Left renal pelvis (tissue), 4 donors: ENCODE results near the gene PAX7. TPM values are rescaled to one million over a fixed set of nuclear protein-coding genes. Genes with fewer than 3 reads are reported as not detected.

ENCODE experiments used
- DNase-seq, 4 donors: peaks; one replicate each; pipeline ENCODE4 v3.0.0-alpha.2; 2013; ENCODE audit warnings: low read depth in 4 of 4, low spot score in 3 of 4
- polyA plus RNA-seq, 4 donors: library from polyadenylated mRNA; unstranded; fragments of 120-200 nt; gene quantifications; one replicate each; pipeline ENCODE4 v1.2.1, GENCODE V29; 2013; ENCODE audit not compliant: insufficient read length in 4 of 4

Gene PAX7
- polyA plus RNA-seq, 4 donors, result not detected

- DNase-seq, result no peak
These were observed 9.8 kb downstream of the PAX7 start for GRCh38 chr1:18640228-18641004.

- no peak for DNase-seq
These were observed 10.6 kb downstream of the PAX7 start for GRCh38 chr1:18641005-18641941.

DNA sequence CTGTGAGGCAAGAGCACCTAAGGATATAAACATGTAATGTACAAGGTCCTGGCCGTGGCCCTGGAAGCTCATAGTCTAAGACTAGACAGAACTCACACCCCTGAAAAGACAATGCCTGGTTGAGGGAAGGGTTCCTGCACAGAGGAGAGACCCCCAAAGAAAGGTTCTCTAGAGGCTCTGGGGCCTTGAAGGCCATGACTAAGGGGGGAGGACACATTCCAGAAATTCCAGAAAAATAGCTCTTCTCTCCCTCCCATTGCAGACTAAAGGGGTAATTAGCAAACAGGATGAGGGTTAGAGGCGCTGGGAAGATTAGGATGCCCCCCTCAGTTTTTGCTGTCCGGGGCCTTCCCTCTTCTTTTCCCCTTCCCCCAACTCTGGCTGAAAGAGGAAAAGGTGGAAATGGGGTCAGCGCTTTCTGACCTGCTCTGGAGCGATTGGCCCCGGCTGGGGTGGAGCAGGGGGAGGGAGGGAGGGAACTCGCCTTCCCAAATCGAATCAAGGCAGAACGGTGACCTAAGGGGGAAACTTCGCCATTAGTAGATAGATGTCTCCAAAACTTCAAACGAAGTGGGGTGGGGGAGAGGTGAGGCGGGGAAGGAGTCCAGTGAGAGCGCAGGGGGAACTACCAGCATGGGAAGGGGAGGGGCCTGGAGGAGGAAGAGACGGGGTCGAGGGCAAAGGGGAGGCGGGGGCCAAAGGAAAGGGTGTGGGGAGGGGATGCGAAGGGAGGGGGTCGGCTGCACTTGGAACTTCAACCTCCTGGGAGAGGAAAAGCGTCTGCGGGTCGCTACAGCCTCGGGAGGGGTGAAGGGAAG, 11.8 kb downstream of the PAX7 start:
- DNase-seq, result no peak

DNA sequence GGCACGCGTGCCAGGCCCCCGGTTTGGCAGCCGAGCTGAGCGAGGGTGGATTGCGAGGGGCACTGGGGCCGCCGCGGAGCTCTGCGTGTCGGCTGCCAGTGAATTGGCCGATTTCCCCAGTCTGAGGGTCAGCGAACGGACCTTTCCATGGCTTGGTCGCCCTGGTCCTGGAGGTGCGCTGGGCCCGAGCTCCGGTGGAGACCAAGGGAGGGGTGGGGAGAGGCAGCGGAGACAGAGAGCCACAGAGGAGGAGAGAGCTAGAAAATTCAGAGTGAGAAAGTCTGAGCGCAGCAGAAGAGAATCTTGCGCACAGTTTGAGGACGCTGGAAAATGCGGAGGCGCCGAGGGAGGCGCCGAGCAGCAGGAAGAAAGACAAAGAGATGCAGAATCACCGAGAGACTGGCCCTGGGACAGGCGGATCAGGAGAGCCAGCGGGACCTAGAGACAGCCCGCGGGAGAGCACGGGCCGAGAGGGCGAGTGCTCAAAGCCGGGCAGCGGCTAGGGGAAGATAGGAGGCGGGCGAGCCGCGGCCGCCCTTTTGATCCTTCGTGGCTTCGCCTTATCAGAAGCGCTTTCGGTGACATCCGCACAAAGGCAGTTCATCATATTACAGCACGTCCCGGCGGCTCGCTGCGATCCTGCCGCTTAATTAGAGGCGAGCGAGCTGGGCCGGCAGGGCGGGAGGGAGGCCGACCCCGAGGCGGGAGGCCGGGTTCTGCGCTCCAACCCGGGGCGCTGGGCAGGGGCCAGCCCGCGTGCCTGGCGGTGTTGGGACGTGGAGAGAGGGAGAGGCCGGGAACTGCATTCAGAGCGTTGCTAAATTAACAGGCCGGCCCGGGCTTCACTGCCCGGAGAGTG, 12.7 kb downstream of the PAX7 start:
- no peak for DNase-seq

DNA sequence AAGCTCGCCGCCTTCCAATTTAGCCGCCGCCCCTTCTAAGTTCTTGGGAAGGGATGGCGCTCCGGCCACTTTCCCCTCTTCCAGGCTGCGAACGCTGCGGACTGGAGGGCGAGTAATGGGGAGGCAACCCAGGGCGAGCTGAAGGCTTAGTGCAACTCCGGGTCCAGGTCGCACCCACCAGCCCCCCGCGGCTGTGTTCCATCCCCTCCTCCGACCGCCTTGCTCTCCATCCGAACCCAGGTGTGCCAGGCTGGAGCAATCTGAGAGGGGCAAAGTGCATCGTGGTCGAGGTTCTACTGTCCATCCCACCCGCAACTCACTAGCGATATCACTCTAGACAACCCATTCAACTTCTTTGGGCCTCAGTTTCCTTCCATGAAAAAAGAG, 13.4 kb downstream of the PAX7 start:
- DNase-seq, result no peak

DNA sequence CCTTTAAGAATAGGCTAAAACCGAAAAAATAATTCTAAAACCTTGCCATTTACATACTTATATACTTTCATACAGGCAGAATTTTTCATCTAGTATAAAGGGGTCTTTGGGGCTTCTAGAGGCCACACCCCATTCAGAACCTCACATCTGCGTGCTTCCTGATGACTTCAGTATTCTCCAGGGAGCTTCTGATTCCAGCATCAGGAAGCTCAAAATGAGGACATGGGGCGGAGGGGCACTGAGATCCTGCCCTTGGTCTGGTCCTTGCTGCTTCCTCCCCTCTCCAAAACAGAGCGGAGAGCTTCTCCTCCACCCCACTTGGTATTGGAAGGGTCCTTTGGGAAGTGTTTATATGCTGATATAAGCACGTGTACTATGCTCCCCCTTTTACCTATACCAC, 13.8 kb downstream of the PAX7 start:
- DNase-seq, result no peak

- DNase-seq, result no peak
These were observed 14.5 kb downstream of the PAX7 start for GRCh38 chr1:18644973-18645746.

- no peak for DNase-seq
These were observed 15.1 kb downstream of the PAX7 start for GRCh38 chr1:18645747-18646090.

- DNase-seq, result no peak
These were observed 15.6 kb downstream of the PAX7 start for GRCh38 chr1:18646091-18646785.

DNA sequence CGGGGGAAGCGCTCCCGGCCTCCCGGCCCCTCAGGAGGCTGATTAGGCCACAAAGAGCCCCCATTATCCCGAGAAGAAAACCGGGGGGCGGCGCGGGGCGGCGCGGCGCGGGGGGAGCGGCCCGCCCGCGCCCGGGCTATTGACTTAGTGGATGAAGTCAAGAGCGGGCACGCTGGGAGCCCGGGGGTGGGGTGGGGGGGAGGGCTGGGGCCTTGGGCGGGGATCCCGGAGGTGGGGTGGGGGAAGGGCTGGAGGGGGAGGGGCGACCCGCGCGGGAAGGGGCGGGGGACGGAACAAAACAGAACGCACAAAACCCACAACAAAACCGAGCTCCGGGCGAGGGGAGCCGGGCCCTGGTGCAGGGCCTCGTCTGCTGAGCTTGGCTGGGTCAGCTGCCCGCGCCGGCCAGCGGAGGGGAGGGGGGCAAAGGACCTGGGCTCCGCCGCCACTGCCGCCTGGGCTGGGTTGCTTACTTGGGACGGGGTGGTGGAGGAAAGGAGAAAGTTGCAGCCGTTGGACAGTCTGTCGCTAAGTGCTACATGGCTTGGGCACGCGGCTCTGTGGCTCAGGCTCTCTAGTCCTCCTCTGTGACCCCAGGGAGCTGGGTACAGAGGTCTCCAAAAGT, 16.3 kb downstream of the PAX7 start:
- DNase-seq, result no peak

GRCh38 chr1:18647681-18648214, 17.1 kb downstream of the PAX7 start:
- DNase-seq, result no peak

DNA sequence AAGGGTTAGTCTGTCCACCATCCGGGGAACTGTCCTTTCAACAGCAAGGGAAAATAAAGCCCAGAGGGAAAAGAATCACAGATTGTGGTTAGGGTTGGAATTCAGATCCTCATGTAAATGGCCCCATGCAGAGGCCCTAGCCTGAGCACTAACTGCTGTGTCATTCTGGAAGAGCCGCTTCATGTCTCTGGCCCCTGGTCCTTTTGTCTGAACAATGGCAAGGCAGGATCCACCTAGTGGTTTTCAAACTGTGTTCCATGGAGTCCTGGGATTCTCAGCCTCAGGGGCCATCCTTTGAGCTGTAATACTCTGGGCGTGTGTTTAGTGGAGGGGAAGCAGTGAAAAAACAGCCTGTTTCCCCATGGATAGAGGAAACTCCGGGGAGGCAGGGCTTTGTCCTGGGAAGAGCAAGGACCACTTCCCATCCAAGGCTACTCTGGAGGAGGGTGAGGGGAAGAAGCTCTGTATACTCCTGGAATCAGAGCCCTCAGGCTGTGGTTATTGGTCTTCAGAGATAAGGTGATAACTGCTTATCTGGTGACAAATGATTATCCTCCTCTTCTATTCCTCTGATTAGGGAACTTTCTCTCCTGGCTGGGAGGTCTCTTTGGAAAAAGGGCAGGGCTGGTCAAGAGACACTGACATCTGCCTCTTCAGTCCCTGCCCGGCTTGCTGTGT, 19.2 kb downstream of the PAX7 start:
- no peak for DNase-seq

DNA sequence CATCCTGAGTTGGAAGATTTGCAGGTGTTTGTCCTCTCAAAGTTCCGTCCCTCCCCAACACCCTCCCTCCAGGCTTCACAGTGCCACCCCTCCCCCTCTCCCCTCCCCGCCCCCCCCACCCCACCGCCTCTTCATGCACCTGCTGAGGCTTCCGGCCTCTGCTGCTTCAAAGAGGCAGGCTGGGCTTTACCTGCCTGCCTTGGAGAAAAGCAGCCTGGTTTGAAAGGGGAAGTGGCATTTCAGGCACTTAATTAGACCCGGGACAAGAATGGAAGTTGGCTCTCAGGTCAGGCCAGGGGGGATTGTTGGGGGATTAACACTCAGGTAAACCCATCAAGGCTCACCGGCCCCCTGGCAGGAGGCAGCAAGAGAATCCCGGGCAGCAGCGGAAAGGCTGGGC, 21.1 kb downstream of the PAX7 start:
- DNase-seq, result no peak

DNA sequence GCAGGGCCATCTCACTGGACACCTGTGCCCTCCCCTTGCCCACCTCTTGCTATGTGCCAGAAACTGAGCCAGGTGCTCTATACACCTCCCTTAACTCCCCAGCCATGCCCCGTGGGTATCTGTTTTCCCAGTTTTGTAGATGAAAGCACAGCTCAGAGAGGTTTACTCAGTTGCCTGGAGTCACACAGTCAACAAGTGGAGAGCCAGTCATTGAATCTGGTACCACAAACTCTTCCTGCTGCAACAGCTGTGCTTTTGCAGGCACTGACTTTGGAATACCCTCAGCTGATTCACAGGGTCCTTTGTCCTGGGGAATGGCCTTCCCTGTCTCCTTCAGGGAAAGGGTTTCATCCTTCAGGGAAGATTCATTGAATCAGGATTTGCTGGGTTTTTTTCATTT, 22.1 kb downstream of the PAX7 start:
- no peak for DNase-seq

DNA sequence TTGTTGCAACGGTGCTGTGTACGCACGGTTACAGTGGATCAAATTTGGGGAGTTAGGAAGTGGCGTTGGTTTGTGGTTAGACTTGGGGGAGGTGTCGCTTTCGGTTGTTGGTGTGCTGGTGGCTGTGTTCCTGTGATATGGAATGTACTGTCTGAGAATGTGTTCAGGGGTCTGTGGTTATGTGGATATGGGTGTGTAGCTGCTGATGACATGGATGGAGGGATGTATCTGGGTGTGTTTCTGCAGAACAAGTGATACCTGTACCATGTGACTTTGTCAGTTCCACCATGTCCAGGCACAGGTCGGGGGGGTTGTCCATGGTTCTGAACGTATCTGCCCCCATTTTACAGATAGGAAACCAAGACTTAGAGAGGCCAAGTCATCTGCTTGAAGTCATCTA, 22.7 kb downstream of the PAX7 start:
- DNase-seq, result no peak

DNA sequence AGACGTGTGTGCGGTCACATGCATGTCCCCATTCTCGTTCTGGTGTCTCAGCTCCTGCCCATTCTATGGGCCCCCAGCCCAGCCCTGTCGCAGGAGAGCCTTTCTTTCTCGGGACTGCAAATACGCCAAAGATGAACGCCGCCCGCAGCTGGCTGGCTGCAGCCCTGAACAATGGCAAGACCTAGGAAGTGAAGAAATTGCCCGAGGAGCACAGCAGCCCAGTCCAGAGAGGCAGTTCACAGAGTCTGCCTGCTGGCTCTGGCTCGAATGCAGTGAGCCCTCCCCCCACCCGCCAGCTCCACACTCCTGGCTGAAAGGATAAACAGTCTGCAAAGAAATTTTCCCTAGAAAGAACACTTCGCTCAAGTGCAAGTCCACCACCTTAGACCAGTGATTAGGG, 23.3 kb downstream of the PAX7 start:
- no peak for DNase-seq

GRCh38 chr1:18654599-18654998, 24.0 kb downstream of the PAX7 start:
- DNase-seq, result no peak
